SK-N-SH (cell line): Measurements from ENCODE around the gene TAS2R42. TPM values are rescaled to one million over a fixed set of nuclear protein-coding genes. Genes with fewer than 3 reads are reported as not detected.

Experiments
- CTCF ChIA-PET: fragments of 300-600, 350-600 bp; formaldehyde crosslinking; extraction: SDS; loops from one replicate; lab custom pipeline; 2021; lab: Yijun Ruan, JAX
- POLR2A ChIA-PET: fragments of 350-600 bp; sonication (Branson Sonifier 250); formaldehyde crosslinking; extraction: SDS; loops from one replicate; lab custom pipeline; 2020; ENCODE audit warnings: antibody characterized with exemption, inconsistent platforms; lab: Yijun Ruan, JAX
- DNase-seq: peaks from one replicate; pipeline ENCODE4 v3.0.0; 2012
- H2AFZ ChIP-seq: fragments of 200-600 bp; sonication (generic); 2 replicates; pipeline ENCODE4 v1.8.1; 2016; ENCODE audit warnings: antibody characterized with exemption, mild to moderate bottlenecking, low read depth
- H3F3A ChIP-seq: fragments of 200-600 bp; sonication (generic); replicated peaks from 2 replicates; pipeline ENCODE3; 2016; ENCODE audit warnings: antibody characterized with exemption, mild to moderate bottlenecking; ENCODE audit not compliant: insufficient read depth
- H3K27ac ChIP-seq, 2 experiments: fragments of 200-500 bp in 1 of 2; fragments of 200-600 bp in 1 of 2; sonication (Bioruptor generic) in 1 of 2; sonication (generic), shearing (Covaris generic) in 1 of 2; 2 replicates each; pipeline versions ENCODE4 v1.5.1 to v1.6.1; 2014 to 2016; ENCODE audit warnings: low read depth in 2 of 2, inconsistent platforms in 1 of 2, low read length in 1 of 2, mild to moderate bottlenecking in 1 of 2, mixed read lengths in 1 of 2
- H3K27me3 ChIP-seq: fragments of 200-600 bp; sonication (generic), shearing (Covaris generic); 2 replicates; pipeline ENCODE4 v1.6.1; 2016; ENCODE audit warnings: mixed run types; ENCODE audit not compliant: insufficient read depth
- H3K36me3 ChIP-seq, 2 experiments: fragments of 200-500 bp in 1 of 2; fragments of 200-600 bp in 1 of 2; sonication (Bioruptor generic) in 1 of 2; sonication (generic) in 1 of 2; replicated peaks in 1 of 2; 2 replicates each; pipeline versions ENCODE3 to v1.5.1; 2014 to 2016; ENCODE audit warnings: low read length in 1 of 2, mild to moderate bottlenecking in 1 of 2; ENCODE audit not compliant: insufficient read depth in 2 of 2, control insufficient read depth in 1 of 2
- H3K4me1 ChIP-seq, 2 experiments: fragments of 200-500 bp in 1 of 2; fragments of 200-600 bp in 1 of 2; sonication (Bioruptor generic) in 1 of 2; sonication (generic), shearing (Covaris generic) in 1 of 2; 2 replicates each; pipeline versions ENCODE4 v1.5.1 to v1.6.1; 2014 to 2016; ENCODE audit warnings: low read depth in 1 of 2, low read length in 1 of 2, mixed run types in 1 of 2; ENCODE audit not compliant: insufficient read depth in 2 of 2, control insufficient read depth in 1 of 2
- H3K4me2 ChIP-seq: fragments of 200-600 bp; sonication (generic), shearing (Covaris generic); 2 replicates; pipeline ENCODE4 v1.6.1; 2017; ENCODE audit warnings: mixed run types
- H3K4me3 ChIP-seq, 2 experiments: fragments of 200-500 bp in 1 of 2; fragments of 200-600 bp in 1 of 2; sonication (Bioruptor generic) in 1 of 2; sonication (generic), shearing (Covaris generic) in 1 of 2; 2 replicates each; pipeline versions ENCODE4 v1.5.1 to v1.8.1; 2014 to 2016; ENCODE audit warnings: low read depth in 2 of 2, inconsistent platforms in 1 of 2, low read length in 1 of 2, mild to moderate bottlenecking in 1 of 2, mixed read lengths in 1 of 2, moderate library complexity in 1 of 2
- H3K79me2 ChIP-seq: fragments of 200-600 bp; sonication (generic); 2 replicates; pipeline ENCODE4 v1.8.1; 2017; ENCODE audit warnings: mild to moderate bottlenecking; ENCODE audit not compliant: insufficient read depth
- H3K9ac ChIP-seq: fragments of 200-600 bp; sonication (generic); 2 replicates; pipeline ENCODE4 v1.6.1; 2017; ENCODE audit warnings: mixed run types
- H3K9me2 ChIP-seq: fragments of 200-600 bp; sonication (generic); 2 replicates; pipeline ENCODE4 v1.6.1; 2017; ENCODE audit warnings: mixed run types
- H3K9me3 ChIP-seq: fragments of 200-600 bp; sonication (generic); 2 replicates; pipeline ENCODE4 v1.6.1; 2017; ENCODE audit warnings: mixed run types, mild to moderate bottlenecking, moderate library complexity
- H4K20me1 ChIP-seq: fragments of 200-600 bp; sonication (generic); 2 replicates; pipeline ENCODE4 v1.6.1; 2017; ENCODE audit warnings: mild to moderate bottlenecking, mixed run types; ENCODE audit not compliant: insufficient read depth
- CHD2 ChIP-seq: fragments of 150-350 bp; IDR thresholded peaks from 2 replicates; pipeline ENCODE4 v1.6.1; 2018; ENCODE audit warnings: low read length; ENCODE audit not compliant: partially characterized antibody
- ELF1 ChIP-seq: IDR thresholded peaks from 2 replicates; pipeline ENCODE4 v1.4.0; 2012
- FOSL2 ChIP-seq: IDR thresholded peaks from 2 replicates; pipeline ENCODE4 v1.4.0; 2012; ENCODE audit warnings: low read depth, mild to moderate bottlenecking, moderate library complexity, borderline replicate concordance
- FOXM1 ChIP-seq: IDR thresholded peaks from 2 replicates; pipeline ENCODE4 v1.4.0; 2012; ENCODE audit warnings: low read depth, mild to moderate bottlenecking
- GABPA ChIP-seq: IDR thresholded peaks from 2 replicates; pipeline ENCODE4 v1.4.0; 2012; ENCODE audit warnings: low read depth, mild to moderate bottlenecking
- GATA2 ChIP-seq: sonication (generic); formaldehyde crosslinking; IDR thresholded peaks from 2 replicates; pipeline ENCODE4 v1.5.0; 2020; ENCODE audit warnings: mild to moderate bottlenecking, missing genetic modification reagents
- JUND ChIP-seq: IDR thresholded peaks from 2 replicates; pipeline ENCODE4 v1.4.0; 2012
- MAX ChIP-seq: IDR thresholded peaks from 2 replicates; pipeline ENCODE4 v1.4.0; 2012; ENCODE audit warnings: low read depth
- POLR2AphosphoS5 ChIP-seq: IDR thresholded peaks from 2 replicates; pipeline ENCODE4 v1.6.1; 2012; ENCODE audit warnings: low read depth, low read length
- SIN3A ChIP-seq: IDR thresholded peaks from 2 replicates; pipeline ENCODE4 v1.6.1; 2012; ENCODE audit warnings: low read depth, mild to moderate bottlenecking, low read length, moderate library complexity, borderline replicate concordance
- SMC3 ChIP-seq: IDR thresholded peaks from 2 replicates; pipeline ENCODE4 v1.6.1; 2012; ENCODE audit warnings: low read depth, low read length, improper control_type of control experiment
- TAF1 ChIP-seq: IDR thresholded peaks from 2 replicates; pipeline ENCODE4 v1.6.1; 2012; ENCODE audit warnings: low read depth, mild to moderate bottlenecking, low read length, moderate library complexity, borderline replicate concordance
- TCF12 ChIP-seq: IDR thresholded peaks from 2 replicates; pipeline ENCODE4 v1.4.0; 2012
- YY1 ChIP-seq: IDR thresholded peaks from 2 replicates; pipeline ENCODE4 v1.4.0; 2012; ENCODE audit warnings: low read depth, mild to moderate bottlenecking
- ZBTB33 ChIP-seq: IDR thresholded peaks from 2 replicates; pipeline ENCODE4 v1.4.0; 2012; ENCODE audit warnings: low read depth, borderline replicate concordance
- WGBS: methylation state at CpG from one replicate; pipeline ENCODE4 v1.1.6; 2017; ENCODE audit warnings: low lambda C conversion rate; 5-methylcytosine and 5-hydroxymethylcytosine counted together
- polyA plus RNA-seq, 3 experiments: library from polyadenylated mRNA; depleted of rRNA; stranded (reverse); fragments of >200 nt; gene quantifications; 2 replicates each; pipeline ENCODE4 v1.2.3, GENCODE V29; 2012
- TF ChIP-seq, protein P1 (sequence below): fragments of 200-600 bp; sonication (generic); IDR thresholded peaks from 2 replicates; pipeline ENCODE4 v1.6.1; 2017; ENCODE audit warnings: antibody characterized with exemption, mild to moderate bottlenecking, moderate library complexity
- TF ChIP-seq, protein P2 (sequence below): IDR thresholded peaks from 2 replicates; pipeline ENCODE4 v1.6.1; 2012; ENCODE audit warnings: mild to moderate bottlenecking, low read depth, low read length, moderate library complexity
- TF ChIP-seq, protein P3 (sequence below): fragments of 150-350 bp; IDR thresholded peaks from 2 replicates; pipeline ENCODE4 v1.6.1; 2017; ENCODE audit warnings: antibody characterized with exemption, low read length, low read depth, borderline replicate concordance
- TF ChIP-seq, protein P4 (sequence below): fragments of 150-350 bp; IDR thresholded peaks from 2 replicates; pipeline ENCODE4 v1.6.1; 2016; ENCODE audit warnings: mild to moderate bottlenecking, low read depth, low read length

Gene TAS2R42
- polyA plus RNA-seq, 1 of the 3 experiments (the other 2 are of a cell fraction), result not detected

GRCh38 chr12:11171145-11171968, 15.4 kb downstream of the TAS2R42 start, which contains the start of gene SMIM10L1:
TSS of gene SMIM10L1 (plus strand) at chr12:11171194. CDS start at chr12:11171357, 163 bp downstream.
- peaks cover 92% of the 10 kb centered on the region for H3K79me2 ChIP-seq
- peak; percentile 89 for DNase-seq
- H3K36me3 ChIP-seq, result peaks cover 15 to 23% of the 10 kb centered on the region in 2 experiments
- H2AFZ ChIP-seq, result peak within 1 kb of the TSS; percentile 90
- H3F3A ChIP-seq, result peaks cover 3% of the 10 kb centered on the region
- peaks cover 21% of the 10 kb centered on the region; the same call in 1 of the 2 replicates for H4K20me1 ChIP-seq
- no peaks in the 10 kb centered on the region for H3K9me2 ChIP-seq
- no peaks in the 10 kb centered on the region for H3K9me3 ChIP-seq
- peaks cover 17 to 23% of the 10 kb centered on the region in 2 experiments; a peak in 3 of 4 replicates for H3K4me1 ChIP-seq
- peak within 1 kb of the TSS; percentile 67 to 94 for H3K4me3 ChIP-seq
- H3K9ac ChIP-seq, result peak within 1 kb of the TSS; percentile 73
- H3K27ac ChIP-seq, result peak within 1 kb of the TSS; percentile 76 to 98
- under 1% methylated on average over 36 of the region's 70 CpGs for WGBS
- no peaks in the 10 kb centered on the region for H3K27me3 ChIP-seq
- ChIA-PET CTCF (interaction anchor here (0.6 to 1.1 kb wide), 6 partner anchors 9 to 432 kb away, joined by 3 read pairs; no protein-coding TSS in a partner anchor), POLR2A (interaction anchor here (0.6 to 1.9 kb wide), 9 partner anchors 9 to 557 kb away, joined by 3 to 7 read pairs (median 3); partner anchors contain the start of gene TAS2R20)
- peak within 1 kb of the TSS; percentile 79 for H3K4me2 ChIP-seq
- 0 out of 2 replicates have a peak, but pooled peaks have one; percentile 44 for TF ChIP-seq FOXM1
- peak; percentile 94 for TF ChIP-seq YY1
- no peak for TF ChIP-seq SMC3
- TF ChIP-seq ELF1, result 0 out of 2 replicates have a peak, but pooled peaks have one; percentile 25
- TF ChIP-seq CHD2, result peak; percentile 99
- TF ChIP-seq MAX, result peak; percentile 30; the same call in 1 of the 2 replicates
- TF ChIP-seq, protein P1, sequence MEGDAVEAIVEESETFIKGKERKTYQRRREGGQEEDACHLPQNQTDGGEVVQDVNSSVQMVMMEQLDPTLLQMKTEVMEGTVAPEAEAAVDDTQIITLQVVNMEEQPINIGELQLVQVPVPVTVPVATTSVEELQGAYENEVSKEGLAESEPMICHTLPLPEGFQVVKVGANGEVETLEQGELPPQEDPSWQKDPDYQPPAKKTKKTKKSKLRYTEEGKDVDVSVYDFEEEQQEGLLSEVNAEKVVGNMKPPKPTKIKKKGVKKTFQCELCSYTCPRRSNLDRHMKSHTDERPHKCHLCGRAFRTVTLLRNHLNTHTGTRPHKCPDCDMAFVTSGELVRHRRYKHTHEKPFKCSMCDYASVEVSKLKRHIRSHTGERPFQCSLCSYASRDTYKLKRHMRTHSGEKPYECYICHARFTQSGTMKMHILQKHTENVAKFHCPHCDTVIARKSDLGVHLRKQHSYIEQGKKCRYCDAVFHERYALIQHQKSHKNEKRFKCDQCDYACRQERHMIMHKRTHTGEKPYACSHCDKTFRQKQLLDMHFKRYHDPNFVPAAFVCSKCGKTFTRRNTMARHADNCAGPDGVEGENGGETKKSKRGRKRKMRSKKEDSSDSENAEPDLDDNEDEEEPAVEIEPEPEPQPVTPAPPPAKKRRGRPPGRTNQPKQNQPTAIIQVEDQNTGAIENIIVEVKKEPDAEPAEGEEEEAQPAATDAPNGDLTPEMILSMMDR, result 0 out of 2 replicates have a peak, but pooled peaks have one; percentile 16
- TF ChIP-seq ZBTB33, result peak; percentile 98
- TF ChIP-seq JUND, result no peak
- TF ChIP-seq TCF12, result no peak
- TF ChIP-seq, protein P2, sequence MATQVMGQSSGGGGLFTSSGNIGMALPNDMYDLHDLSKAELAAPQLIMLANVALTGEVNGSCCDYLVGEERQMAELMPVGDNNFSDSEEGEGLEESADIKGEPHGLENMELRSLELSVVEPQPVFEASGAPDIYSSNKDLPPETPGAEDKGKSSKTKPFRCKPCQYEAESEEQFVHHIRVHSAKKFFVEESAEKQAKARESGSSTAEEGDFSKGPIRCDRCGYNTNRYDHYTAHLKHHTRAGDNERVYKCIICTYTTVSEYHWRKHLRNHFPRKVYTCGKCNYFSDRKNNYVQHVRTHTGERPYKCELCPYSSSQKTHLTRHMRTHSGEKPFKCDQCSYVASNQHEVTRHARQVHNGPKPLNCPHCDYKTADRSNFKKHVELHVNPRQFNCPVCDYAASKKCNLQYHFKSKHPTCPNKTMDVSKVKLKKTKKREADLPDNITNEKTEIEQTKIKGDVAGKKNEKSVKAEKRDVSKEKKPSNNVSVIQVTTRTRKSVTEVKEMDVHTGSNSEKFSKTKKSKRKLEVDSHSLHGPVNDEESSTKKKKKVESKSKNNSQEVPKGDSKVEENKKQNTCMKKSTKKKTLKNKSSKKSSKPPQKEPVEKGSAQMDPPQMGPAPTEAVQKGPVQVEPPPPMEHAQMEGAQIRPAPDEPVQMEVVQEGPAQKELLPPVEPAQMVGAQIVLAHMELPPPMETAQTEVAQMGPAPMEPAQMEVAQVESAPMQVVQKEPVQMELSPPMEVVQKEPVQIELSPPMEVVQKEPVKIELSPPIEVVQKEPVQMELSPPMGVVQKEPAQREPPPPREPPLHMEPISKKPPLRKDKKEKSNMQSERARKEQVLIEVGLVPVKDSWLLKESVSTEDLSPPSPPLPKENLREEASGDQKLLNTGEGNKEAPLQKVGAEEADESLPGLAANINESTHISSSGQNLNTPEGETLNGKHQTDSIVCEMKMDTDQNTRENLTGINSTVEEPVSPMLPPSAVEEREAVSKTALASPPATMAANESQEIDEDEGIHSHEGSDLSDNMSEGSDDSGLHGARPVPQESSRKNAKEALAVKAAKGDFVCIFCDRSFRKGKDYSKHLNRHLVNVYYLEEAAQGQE, result no peak
- no peak for TF ChIP-seq GATA2 (CRISPR knock-in tag)
- peak; percentile 11; the same call in 1 of the 2 replicates for TF ChIP-seq FOSL2
- TF ChIP-seq, protein P3, sequence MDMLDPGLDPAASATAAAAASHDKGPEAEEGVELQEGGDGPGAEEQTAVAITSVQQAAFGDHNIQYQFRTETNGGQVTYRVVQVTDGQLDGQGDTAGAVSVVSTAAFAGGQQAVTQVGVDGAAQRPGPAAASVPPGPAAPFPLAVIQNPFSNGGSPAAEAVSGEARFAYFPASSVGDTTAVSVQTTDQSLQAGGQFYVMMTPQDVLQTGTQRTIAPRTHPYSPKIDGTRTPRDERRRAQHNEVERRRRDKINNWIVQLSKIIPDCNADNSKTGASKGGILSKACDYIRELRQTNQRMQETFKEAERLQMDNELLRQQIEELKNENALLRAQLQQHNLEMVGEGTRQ, result no peak
- peak; percentile 83 for TF ChIP-seq POLR2AphosphoS5
- peak; percentile 82 for TF ChIP-seq TAF1
- peak; percentile 45 for TF ChIP-seq GABPA
- peak; percentile 95; the same call in 1 of the 2 replicates for TF ChIP-seq SIN3A
- TF ChIP-seq, protein P4, sequence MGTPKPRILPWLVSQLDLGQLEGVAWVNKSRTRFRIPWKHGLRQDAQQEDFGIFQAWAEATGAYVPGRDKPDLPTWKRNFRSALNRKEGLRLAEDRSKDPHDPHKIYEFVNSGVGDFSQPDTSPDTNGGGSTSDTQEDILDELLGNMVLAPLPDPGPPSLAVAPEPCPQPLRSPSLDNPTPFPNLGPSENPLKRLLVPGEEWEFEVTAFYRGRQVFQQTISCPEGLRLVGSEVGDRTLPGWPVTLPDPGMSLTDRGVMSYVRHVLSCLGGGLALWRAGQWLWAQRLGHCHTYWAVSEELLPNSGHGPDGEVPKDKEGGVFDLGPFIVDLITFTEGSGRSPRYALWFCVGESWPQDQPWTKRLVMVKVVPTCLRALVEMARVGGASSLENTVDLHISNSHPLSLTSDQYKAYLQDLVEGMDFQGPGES, result no peak
